Type B pancreatic cell (in vitro differentiated cells): Measurements from ENCODE around the gene KITLG. TPM values are rescaled to one million over a fixed set of nuclear protein-coding genes. Genes with fewer than 3 reads are reported as not detected.

Experiments
- DNase-seq: peaks from one replicate; pipeline ENCODE4 v3.0.0; 2021; ENCODE audit warnings: mixed read lengths; ENCODE audit not compliant: unreplicated experiment; ENCODE audit errors: extremely low spot score
- H3K27ac Mint-ChIP-seq: 2 replicates; pipeline ENCODE4 v1.8.0; 2021; ENCODE audit warnings: mild to moderate bottlenecking, mixed read lengths
- H3K27me3 Mint-ChIP-seq: 2 replicates; pipeline ENCODE4 v1.8.0; 2021; ENCODE audit warnings: mixed read lengths
- H3K36me3 Mint-ChIP-seq: 2 replicates; pipeline ENCODE4 v1.8.0; 2021; ENCODE audit warnings: mixed read lengths
- H3K4me1 Mint-ChIP-seq: one replicate; pipeline ENCODE4 v1.8.0; 2021; ENCODE audit warnings: mixed read lengths; ENCODE audit not compliant: unreplicated experiment
- H3K4me3 Mint-ChIP-seq: 2 replicates; pipeline ENCODE4 v1.8.0; 2021; ENCODE audit warnings: mild to moderate bottlenecking, mixed read lengths
- H3K9me3 Mint-ChIP-seq: 2 replicates; pipeline ENCODE4 v1.8.0; 2021; ENCODE audit warnings: mixed read lengths
- total RNA-seq: library from RNA; stranded (reverse); gene quantifications from 2 replicates; pipeline ENCODE4 v1.2.1, GENCODE V29; 2021; ENCODE audit warnings: low replicate concordance
- TF ChIP-seq, protein P1 (sequence below): fragments of 200-600 bp; sonication (generic); conservative IDR thresholded peaks from 2 replicates; pipeline ENCODE4 v1.5.0; 2021; ENCODE audit warnings: antibody characterized with exemption, mild to moderate bottlenecking

The KITLG gene
- total RNA-seq, 1 donor from 2014 or later, result 35.6 TPM

DNA sequence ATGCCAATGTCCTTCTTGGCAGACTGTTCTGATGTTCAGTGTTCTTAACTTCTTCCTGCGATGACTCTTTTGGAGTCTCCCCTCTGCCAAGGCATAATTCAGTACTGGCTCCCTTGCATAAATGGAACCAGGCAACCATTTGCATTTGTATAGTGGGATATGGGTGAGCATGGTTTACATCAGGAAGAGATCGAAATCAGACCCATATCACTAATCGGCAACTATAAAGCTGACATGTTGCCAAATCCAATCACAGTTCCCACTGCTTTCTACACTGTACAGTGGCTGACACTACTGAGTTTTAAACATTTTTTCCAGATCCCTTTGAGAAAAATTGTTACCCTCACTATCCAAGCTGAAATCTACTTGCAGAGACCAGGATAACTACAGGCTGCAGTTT is 83.8 kb downstream of the KITLG start:
- H3K27me3 Mint-ChIP-seq, result no peaks in the 10 kb centered on the region
- no peak overlapping the region for H3K4me3 Mint-ChIP-seq
- no peak overlapping the region for H3K27ac Mint-ChIP-seq
- DNase-seq, result no peak
- H3K36me3 Mint-ChIP-seq, result peaks cover 9% of the 10 kb centered on the region
- TF ChIP-seq, protein P1, sequence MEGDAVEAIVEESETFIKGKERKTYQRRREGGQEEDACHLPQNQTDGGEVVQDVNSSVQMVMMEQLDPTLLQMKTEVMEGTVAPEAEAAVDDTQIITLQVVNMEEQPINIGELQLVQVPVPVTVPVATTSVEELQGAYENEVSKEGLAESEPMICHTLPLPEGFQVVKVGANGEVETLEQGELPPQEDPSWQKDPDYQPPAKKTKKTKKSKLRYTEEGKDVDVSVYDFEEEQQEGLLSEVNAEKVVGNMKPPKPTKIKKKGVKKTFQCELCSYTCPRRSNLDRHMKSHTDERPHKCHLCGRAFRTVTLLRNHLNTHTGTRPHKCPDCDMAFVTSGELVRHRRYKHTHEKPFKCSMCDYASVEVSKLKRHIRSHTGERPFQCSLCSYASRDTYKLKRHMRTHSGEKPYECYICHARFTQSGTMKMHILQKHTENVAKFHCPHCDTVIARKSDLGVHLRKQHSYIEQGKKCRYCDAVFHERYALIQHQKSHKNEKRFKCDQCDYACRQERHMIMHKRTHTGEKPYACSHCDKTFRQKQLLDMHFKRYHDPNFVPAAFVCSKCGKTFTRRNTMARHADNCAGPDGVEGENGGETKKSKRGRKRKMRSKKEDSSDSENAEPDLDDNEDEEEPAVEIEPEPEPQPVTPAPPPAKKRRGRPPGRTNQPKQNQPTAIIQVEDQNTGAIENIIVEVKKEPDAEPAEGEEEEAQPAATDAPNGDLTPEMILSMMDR, result no peak
- no peaks in the 10 kb centered on the region for H3K9me3 Mint-ChIP-seq
- H3K4me1 Mint-ChIP-seq, result no peaks in the 10 kb centered on the region

DNA sequence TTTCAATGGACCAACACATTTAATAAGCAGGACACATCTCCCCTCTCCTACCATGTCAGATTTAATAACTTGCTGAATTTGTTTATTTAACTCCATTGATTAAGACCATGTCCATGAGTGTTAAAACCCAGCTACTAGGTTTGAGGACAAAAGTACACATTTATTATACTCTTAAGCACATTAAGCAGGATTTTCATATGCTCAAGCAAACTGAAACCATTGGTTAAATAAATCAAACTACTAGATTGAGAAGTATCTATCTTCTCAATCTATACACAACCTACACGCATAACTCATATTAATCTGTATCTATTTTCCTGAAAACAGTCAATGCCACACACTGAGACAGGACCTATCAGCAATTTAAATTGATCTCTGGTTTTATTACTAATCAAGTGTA is 85.2 kb downstream of the KITLG start:
- TF ChIP-seq, protein P1, result no peak
- no peaks in the 10 kb centered on the region for H3K9me3 Mint-ChIP-seq
- H3K4me3 Mint-ChIP-seq, result no peak overlapping the region
- no peaks in the 10 kb centered on the region for H3K27me3 Mint-ChIP-seq
- no peak overlapping the region for H3K27ac Mint-ChIP-seq
- H3K36me3 Mint-ChIP-seq, result peaks cover 6% of the 10 kb centered on the region
- DNase-seq, result no peak
- H3K4me1 Mint-ChIP-seq, result no peaks in the 10 kb centered on the region

DNA sequence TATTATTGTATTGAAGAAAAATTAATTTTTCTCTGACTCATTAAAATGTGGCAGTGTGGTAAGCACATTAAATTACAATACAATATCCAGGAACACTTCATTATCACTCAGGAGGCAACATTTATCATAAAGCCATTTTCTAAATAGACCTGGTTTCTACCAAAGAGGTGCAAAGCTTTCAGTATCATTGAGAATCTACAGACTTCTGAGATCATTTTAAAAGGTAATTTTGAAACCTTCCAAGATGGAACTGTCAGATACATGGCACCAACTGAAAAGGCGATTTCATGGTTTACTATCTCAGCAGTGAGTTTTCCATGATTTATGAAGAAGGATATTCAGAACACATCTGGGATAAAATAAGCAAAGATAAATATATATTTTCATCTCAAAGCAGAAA is 85.8 kb downstream of the KITLG start:
- Mint-ChIP-seq H3K27me3 (no peaks in the 10 kb centered on the region), H3K4me1 (no peaks in the 10 kb centered on the region), H3K4me3 (no peak overlapping the region), H3K27ac (no peak overlapping the region), H3K36me3 (peaks cover 5% of the 10 kb centered on the region), H3K9me3 (no peaks in the 10 kb centered on the region)
- no peak for DNase-seq
- TF ChIP-seq, protein P1, result no peak

DNA sequence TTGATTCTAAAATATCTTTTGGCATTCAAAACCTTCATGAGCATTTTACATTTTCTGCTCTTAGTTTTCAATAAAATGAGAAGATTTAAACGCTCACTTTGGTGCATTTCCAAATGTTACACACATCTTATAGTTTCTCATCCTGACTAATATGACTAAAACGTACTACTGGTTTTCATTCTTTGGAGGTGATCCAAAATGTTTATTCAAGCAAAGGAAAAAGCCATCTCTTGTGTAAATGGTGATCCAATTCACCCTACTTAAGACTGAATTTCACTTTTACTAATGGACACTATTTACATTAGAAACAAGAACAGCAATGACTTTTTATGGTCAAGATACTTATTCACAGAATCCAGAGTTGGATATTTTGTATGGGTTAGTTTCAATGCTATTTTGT is 86.6 kb downstream of the KITLG start:
- H3K36me3 Mint-ChIP-seq, result peaks cover 5% of the 10 kb centered on the region
- H3K27me3 Mint-ChIP-seq, result no peaks in the 10 kb centered on the region
- H3K27ac Mint-ChIP-seq, result no peak overlapping the region
- TF ChIP-seq, protein P1, result no peak
- DNase-seq, result no peak
- H3K4me1 Mint-ChIP-seq, result no peaks in the 10 kb centered on the region
- H3K9me3 Mint-ChIP-seq, result no peaks in the 10 kb centered on the region
- no peak overlapping the region for H3K4me3 Mint-ChIP-seq

DNA sequence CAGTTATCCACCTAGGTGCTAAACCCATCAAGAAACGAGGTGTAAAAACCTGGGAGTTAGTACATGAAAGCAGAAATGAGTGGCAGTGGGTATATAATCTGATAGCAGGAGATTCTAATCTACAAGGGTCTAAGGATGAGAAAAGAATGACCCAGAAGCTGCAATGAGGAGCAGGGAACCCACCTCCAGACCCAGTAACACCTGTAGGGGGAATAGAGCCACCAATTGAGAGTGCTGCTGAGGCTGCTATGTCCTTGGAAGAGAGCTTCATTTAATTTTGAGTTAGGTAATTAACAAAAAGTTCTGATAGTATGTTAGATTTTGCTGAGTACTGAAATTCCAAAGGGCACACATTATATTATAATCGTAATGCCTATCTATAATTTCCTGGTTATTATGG is 89.8 kb downstream of the KITLG start:
- no peak for DNase-seq
- H3K4me3 Mint-ChIP-seq, result no peak overlapping the region
- no peaks in the 10 kb centered on the region for H3K36me3 Mint-ChIP-seq
- H3K27ac Mint-ChIP-seq, result no peak overlapping the region
- TF ChIP-seq, protein P1, result no peak
- no peaks in the 10 kb centered on the region for H3K4me1 Mint-ChIP-seq
- H3K27me3 Mint-ChIP-seq, result no peaks in the 10 kb centered on the region
- H3K9me3 Mint-ChIP-seq, result no peaks in the 10 kb centered on the region

DNA sequence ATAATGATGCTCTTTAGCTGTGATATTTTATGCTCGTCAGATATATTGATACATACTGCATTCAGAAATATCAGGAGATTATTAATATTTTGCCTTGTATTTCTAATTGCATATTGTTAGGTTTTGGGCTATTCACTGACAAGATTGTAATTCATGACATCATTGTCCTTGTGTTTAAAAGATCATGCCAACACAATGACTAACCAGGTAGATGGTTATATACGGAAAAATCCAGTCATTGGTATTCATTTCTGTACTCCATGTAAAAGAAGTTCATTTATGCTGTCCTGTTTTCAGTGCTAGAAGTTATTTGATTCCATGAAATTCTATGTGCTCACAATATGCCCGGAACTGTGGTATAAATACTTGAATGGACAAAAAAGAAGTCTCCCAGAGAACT is 107.5 kb downstream of the KITLG start:
- TF ChIP-seq, protein P1, result no peak
- Mint-ChIP-seq H3K27ac (no peak overlapping the region), H3K9me3 (no peaks in the 10 kb centered on the region), H3K4me1 (no peaks in the 10 kb centered on the region), H3K4me3 (no peak overlapping the region), H3K27me3 (no peaks in the 10 kb centered on the region), H3K36me3 (no peaks in the 10 kb centered on the region)
- no peak for DNase-seq
